ENCODE data around the gene SLC22A1. TPM values are rescaled to one million over a fixed set of nuclear protein-coding genes. Genes with fewer than 3 reads are reported as not detected.

The SLC22A1 gene
- total and polyA plus RNA-seq, 2 donors (not counting 1 experiment from before 2014, with no cell fraction given) = 0.18 to 1.5 TPM

- H3K27ac ChIP-seq (ENCODE audit: low read length in 2 of 2) = no peak overlapping the region
- no peaks in the 10 kb centered on the region for H3K36me3 ChIP-seq (replicated peaks in 1 of 2; ENCODE audit: control extremely low read depth in 1 of 2, control insufficient read depth in 1 of 2, extremely low read depth in 1 of 2, insufficient read depth in 2 of 2, low read length in 1 of 2)
- intact Hi-C loops (cut with micrococcal nuclease) = no loop called here
- no peaks in the 10 kb centered on the region for H3K4me1 Mint-ChIP-seq
- DNase-seq (no peak), ATAC-seq (ENCODE audit: low read depth) (no peak)
- H3K79me2 ChIP-seq (ENCODE audit: control insufficient read depth, insufficient read depth, low read length) = no peaks in the 10 kb centered on the region
- no peak overlapping the region for H3K9ac ChIP-seq (ENCODE audit: low read length)
- H2AFZ ChIP-seq (ENCODE audit: insufficient read depth, low read depth, low read length, poor library complexity, severe bottlenecking) = no peak overlapping the region
- no peak overlapping the region for H3K4me3 Mint-ChIP-seq
- no peak overlapping the region for H3K4me3 ChIP-seq (ENCODE audit: control extremely low read depth in 1 of 5, extremely low read depth in 1 of 5, insufficient read depth in 1 of 5, low read depth in 2 of 5, low read length in 4 of 5)
- H3K4me1 ChIP-seq (ENCODE audit: control insufficient read depth in 2 of 2, insufficient read depth in 2 of 2, low read length in 2 of 2) = no peaks in the 10 kb centered on the region
- 83% methylated on average over 4 of the region's 5 CpGs for WGBS (ENCODE audit: insufficient coverage)
- no peaks in the 10 kb centered on the region for H3K9me3 ChIP-seq (ENCODE audit: control extremely low read depth in 1 of 3, control insufficient read depth in 2 of 3, insufficient read depth in 1 of 3, low read length in 2 of 3)
- peaks cover 0 to 2% (median 0%) of the 10 kb centered on the region in 4 experiments for H3K27me3 ChIP-seq (replicated peaks in 1 of 4; ENCODE audit: control extremely low read depth in 1 of 4, control insufficient read depth in 3 of 4, insufficient read depth in 4 of 4, low read length in 3 of 4)
- H3K27ac Mint-ChIP-seq = no peak overlapping the region
- TF ChIP-seq CTCF (IDR thresholded peaks at IDR 0.05) (no peak), EZH2 (IDR thresholded peaks at IDR 0.05; ENCODE audit: borderline replicate concordance, insufficient read depth, low read depth, low read length, poor library complexity, severe bottlenecking) (no peak)
- no peaks in the 10 kb centered on the region for H4K20me1 ChIP-seq (ENCODE audit: control insufficient read depth, insufficient read depth, low read length, poor library complexity, severe bottlenecking)
- no peaks in the 10 kb centered on the region for H3K9me3 Mint-ChIP-seq (ENCODE audit: insufficient read depth)
- ChIA-PET CTCF (no interaction called here), POLR2A (no interaction called here)
- H3K4me2 ChIP-seq (replicated peaks; ENCODE audit: low read depth, low read length, poor library complexity, severe bottlenecking) = no peak overlapping the region
- peaks cover 17% of the 10 kb centered on the region for H3K27me3 Mint-ChIP-seq
Observed at GRCh38 chr6:160178271-160178670, 56.7 kb downstream of the SLC22A1 start.

- Histone ChIP-seq H2AFZ (ENCODE audit: insufficient read depth, low read depth, low read length, poor library complexity, severe bottlenecking) (no peak overlapping the region), H3K27me3 (replicated peaks in 1 of 4; ENCODE audit: control extremely low read depth in 1 of 4, control insufficient read depth in 3 of 4, insufficient read depth in 4 of 4, low read length in 3 of 4) (no peaks in the 10 kb centered on the region), H3K4me3 (ENCODE audit: control extremely low read depth in 1 of 5, extremely low read depth in 1 of 5, insufficient read depth in 1 of 5, low read depth in 2 of 5, low read length in 4 of 5) (no peak overlapping the region), H3K27ac (ENCODE audit: low read length in 2 of 2) (no peak overlapping the region), H4K20me1 (ENCODE audit: control insufficient read depth, insufficient read depth, low read length, poor library complexity, severe bottlenecking) (no peaks in the 10 kb centered on the region), H3K4me1 (ENCODE audit: control insufficient read depth in 2 of 2, insufficient read depth in 2 of 2, low read length in 2 of 2) (no peaks in the 10 kb centered on the region), H3K36me3 (replicated peaks in 1 of 2; ENCODE audit: control extremely low read depth in 1 of 2, control insufficient read depth in 1 of 2, extremely low read depth in 1 of 2, insufficient read depth in 2 of 2, low read length in 1 of 2) (no peaks in the 10 kb centered on the region), H3K9me3 (ENCODE audit: control extremely low read depth in 1 of 3, control insufficient read depth in 2 of 3, insufficient read depth in 1 of 3, low read length in 2 of 3) (no peaks in the 10 kb centered on the region), H3K79me2 (ENCODE audit: control insufficient read depth, insufficient read depth, low read length) (no peaks in the 10 kb centered on the region), H3K9ac (ENCODE audit: low read length) (no peak overlapping the region), H3K4me2 (replicated peaks; ENCODE audit: low read depth, low read length, poor library complexity, severe bottlenecking) (no peak overlapping the region)
- TF ChIP-seq EZH2 (IDR thresholded peaks at IDR 0.05; ENCODE audit: borderline replicate concordance, insufficient read depth, low read depth, low read length, poor library complexity, severe bottlenecking) (no peak), CTCF (IDR thresholded peaks at IDR 0.05) (no peak)
- Mint-ChIP-seq H3K9me3 (ENCODE audit: insufficient read depth) (no peaks in the 10 kb centered on the region), H3K27ac (no peak overlapping the region), H3K4me1 (no peaks in the 10 kb centered on the region), H3K4me3 (no peak overlapping the region), H3K27me3 (peaks cover 13% of the 10 kb centered on the region)
- ChIA-PET CTCF (interaction anchor here (1.6 kb wide), 1 partner anchor 10 kb away, joined by 4 read pairs; no protein-coding TSS in a partner anchor), POLR2A (no interaction called here)
- ATAC-seq (ENCODE audit: low read depth) = no peak
- WGBS (ENCODE audit: insufficient coverage) = no CpG with 5 or more reads among the region's 1 CpG
- intact Hi-C loops (cut with micrococcal nuclease) = no loop called here
- DNase-seq = no peak
Observed at GRCh38 chr6:160180706-160181105, 59.1 kb downstream of the SLC22A1 start.

All from B cell (primary cell).